NK-92 (cell line): Measurements from ENCODE around the gene GRIN2C.

ENCODE experiments used
- DNase-seq: peaks from one replicate; lab custom pipeline; 2025; ENCODE audit not compliant: unreplicated experiment; lab: John Stamatoyannopoulos, UW

The GRIN2C gene

GRCh38 chr17:74864866-74865395 lies 5.2 kb upstream of the GRIN2C start:
- no peak for DNase-seq

- no peak for DNase-seq
Observed at GRCh38 chr17:74864297-74864865, 4.7 kb upstream of the GRIN2C start.

- DNase-seq: no peak
Observed at GRCh38 chr17:74863420-74864296, 4.0 kb upstream of the GRIN2C start.

- no peak for DNase-seq
Observed at GRCh38 chr17:74862919-74863318, 3.2 kb upstream of the GRIN2C start.

- no peak for DNase-seq
Observed at GRCh38 chr17:74862108-74862901, 2.6 kb upstream of the GRIN2C start.

- DNase-seq: no peak
Observed at GRCh38 chr17:74861662-74862107, 2.0 kb upstream of the GRIN2C start.

GRCh38 chr17:74860872-74861661 lies 1.4 kb upstream of the GRIN2C start:
- DNase-seq: no peak

- no peak for DNase-seq
Observed at GRCh38 chr17:74860229-74860871, 665 bp upstream of the GRIN2C start.

- no peak for DNase-seq
Observed at GRCh38 chr17:74858672-74859458, 820 bp downstream of the GRIN2C start.

GRCh38 chr17:74857191-74857590 lies 2.5 kb downstream of the GRIN2C start:
- DNase-seq: no peak

GRCh38 chr17:74856112-74856511 lies 3.6 kb downstream of the GRIN2C start:
- no peak for DNase-seq

- no peak for DNase-seq
Observed at GRCh38 chr17:74855323-74855722, 4.4 kb downstream of the GRIN2C start.

- DNase-seq: no peak
Observed at GRCh38 chr17:74854792-74855191, 4.9 kb downstream of the GRIN2C start.

- DNase-seq: no peak
Observed at GRCh38 chr17:74853669-74854068, 6.0 kb downstream of the GRIN2C start.

GRCh38 chr17:74853048-74853397 lies 6.7 kb downstream of the GRIN2C start:
- no peak for DNase-seq

- no peak for DNase-seq
Observed at GRCh38 chr17:74852237-74853047, 7.2 kb downstream of the GRIN2C start.

- no peak for DNase-seq
Observed at GRCh38 chr17:74851612-74852236, 8.0 kb downstream of the GRIN2C start.

- DNase-seq: no peak
Observed at GRCh38 chr17:74850914-74851313, 8.8 kb downstream of the GRIN2C start.
